Activated CD8-positive, alpha-beta memory T cell treated with anti-CD3 and anti-CD28 coated beads for 48 hours (primary cell): ENCODE results near the gene OR2A7.
"Not testable (repeated sequence)": the region's sequence is repeated elsewhere in the genome, so short reads cannot be mapped to it uniquely, and the experiment has no call there.

Source experiments
- DNase-seq, 3 experiments: peaks; one replicate each; pipeline ENCODE4 v3.0.0-alpha.2; 2020; ENCODE audit warnings: low read depth in 2 of 3, low spot score in 2 of 3

Gene OR2A7

GRCh38 chr7:144264692-144265091 is at the start of gene OR2A7:
Gene OR2A7 (minus strand): TSS chr7:144264792. CDS start chr7:144259628, 5,164 bp downstream.
- DNase-seq: not testable (repeated sequence)

GRCh38 chr7:144311872-144312469 is 47.4 kb upstream of the OR2A7 start, which contains the start of gene OR2A1:
Gene OR2A1 (plus strand): TSS chr7:144312419. CDS start chr7:144318125, 5,706 bp downstream.
- not testable (repeated sequence) for DNase-seq

GRCh38 chr7:144311218-144311617 is 46.6 kb upstream of the OR2A7 start:
- not testable (repeated sequence) for DNase-seq

GRCh38 chr7:144309702-144310101 is 45.1 kb upstream of the OR2A7 start:
- DNase-seq: not testable (repeated sequence)

- DNase-seq: not testable (repeated sequence)
These were observed 40.6 kb upstream of the OR2A7 start for GRCh38 chr7:144305156-144305555.

- not testable (repeated sequence) for DNase-seq
These were observed 39.0 kb upstream of the OR2A7 start for GRCh38 chr7:144303607-144304006.

GRCh38 chr7:144302578-144303303 is 38.1 kb upstream of the OR2A7 start:
- DNase-seq: not testable (repeated sequence)

GRCh38 chr7:144293794-144294499 is 29.4 kb upstream of the OR2A7 start:
- DNase-seq: not testable (repeated sequence)

GRCh38 chr7:144292384-144293161 is 28.0 kb upstream of the OR2A7 start:
- DNase-seq: not testable (repeated sequence)

- DNase-seq: not testable (repeated sequence)
These were observed 27.0 kb upstream of the OR2A7 start for GRCh38 chr7:144291607-144292006.

- DNase-seq: not testable (repeated sequence)
These were observed 22.7 kb upstream of the OR2A7 start for GRCh38 chr7:144287171-144287784.

GRCh38 chr7:144283716-144284115 is 19.1 kb upstream of the OR2A7 start:
- DNase-seq: not testable (repeated sequence)

- not testable (repeated sequence) for DNase-seq
These were observed 17.9 kb upstream of the OR2A7 start for GRCh38 chr7:144282490-144282889.

- DNase-seq: not testable (repeated sequence)
These were observed 17.4 kb upstream of the OR2A7 start for GRCh38 chr7:144281981-144282380.

- not testable (repeated sequence) for DNase-seq
These were observed 15.4 kb upstream of the OR2A7 start for GRCh38 chr7:144280010-144280409.

GRCh38 chr7:144275281-144275680 is 10.7 kb upstream of the OR2A7 start:
- DNase-seq: not testable (repeated sequence)

GRCh38 chr7:144269188-144269587 is 4.6 kb upstream of the OR2A7 start, which contains the start of gene CTAGE8:
Gene CTAGE8 (minus strand): TSS chr7:144269288. CDS start chr7:144269250, 38 bp downstream.
- DNase-seq: not testable (repeated sequence)

- not testable (repeated sequence) for DNase-seq
These were observed 2.5 kb downstream of the OR2A7 start for GRCh38 chr7:144262128-144262527.

GRCh38 chr7:144259067-144259466 is 5.5 kb downstream of the OR2A7 start:
- DNase-seq: not testable (repeated sequence)

- no peak for DNase-seq
These were observed 8.5 kb downstream of the OR2A7 start for GRCh38 chr7:144256112-144256511.
